WTC11 (cell line): ENCODE measurements around the gene TC2N.

Experiments
- ESRRA ChIP-seq: sonication (generic); formaldehyde crosslinking; IDR thresholded peaks from 2 replicates; pipeline ENCODE4 v1.8.1; 2022; ENCODE audit warnings: mild to moderate bottlenecking, missing genetic modification reagents, borderline replicate concordance
- JUN ChIP-seq: sonication (generic); formaldehyde crosslinking; IDR thresholded peaks from 2 replicates; pipeline ENCODE4 v1.8.0; 2023; ENCODE audit warnings: mild to moderate bottlenecking, missing genetic modification reagents
- NR2C2 ChIP-seq: sonication (generic); formaldehyde crosslinking; IDR thresholded peaks from 2 replicates; pipeline ENCODE4 v1.8.0; 2022; ENCODE audit warnings: mild to moderate bottlenecking, missing genetic modification reagents
- TEAD4 ChIP-seq: sonication (generic); formaldehyde crosslinking; IDR thresholded peaks from 2 replicates; pipeline ENCODE4 v1.8.0; 2022; ENCODE audit warnings: mild to moderate bottlenecking, missing genetic modification reagents
- TP53 ChIP-seq: sonication (generic); formaldehyde crosslinking; IDR thresholded peaks from 2 replicates; pipeline ENCODE4 v1.8.1; 2023; ENCODE audit warnings: mild to moderate bottlenecking, missing genetic modification reagents
- ZNF138 ChIP-seq: sonication (generic); formaldehyde crosslinking; conservative IDR thresholded peaks from 2 replicates; pipeline ENCODE4 v1.8.1; 2022; ENCODE audit warnings: mild to moderate bottlenecking, moderate library complexity, missing genetic modification reagents
- ZNF263 ChIP-seq: sonication (generic); formaldehyde crosslinking; IDR thresholded peaks from 2 replicates; pipeline ENCODE4 v1.8.1; 2022; ENCODE audit warnings: low read depth, mild to moderate bottlenecking, moderate library complexity, missing genetic modification reagents
- ZNF671 ChIP-seq: fragments of 250-450 bp; sonication (Bioruptor Pico); IDR thresholded peaks from 2 replicates; pipeline ENCODE4 v1.8.0; 2021; ENCODE audit warnings: mild to moderate bottlenecking
- TF ChIP-seq, protein P1 (sequence below): fragments of 200-600 bp; IDR thresholded peaks from 2 replicates; pipeline ENCODE4 v1.8.0; 2022; ENCODE audit warnings: antibody characterized with exemption
- TF ChIP-seq, protein P2 (sequence below): sonication (generic); formaldehyde crosslinking; IDR thresholded peaks from 2 replicates; pipeline ENCODE4 v1.8.0; 2022; ENCODE audit warnings: mild to moderate bottlenecking, missing genetic modification reagents

DNA sequence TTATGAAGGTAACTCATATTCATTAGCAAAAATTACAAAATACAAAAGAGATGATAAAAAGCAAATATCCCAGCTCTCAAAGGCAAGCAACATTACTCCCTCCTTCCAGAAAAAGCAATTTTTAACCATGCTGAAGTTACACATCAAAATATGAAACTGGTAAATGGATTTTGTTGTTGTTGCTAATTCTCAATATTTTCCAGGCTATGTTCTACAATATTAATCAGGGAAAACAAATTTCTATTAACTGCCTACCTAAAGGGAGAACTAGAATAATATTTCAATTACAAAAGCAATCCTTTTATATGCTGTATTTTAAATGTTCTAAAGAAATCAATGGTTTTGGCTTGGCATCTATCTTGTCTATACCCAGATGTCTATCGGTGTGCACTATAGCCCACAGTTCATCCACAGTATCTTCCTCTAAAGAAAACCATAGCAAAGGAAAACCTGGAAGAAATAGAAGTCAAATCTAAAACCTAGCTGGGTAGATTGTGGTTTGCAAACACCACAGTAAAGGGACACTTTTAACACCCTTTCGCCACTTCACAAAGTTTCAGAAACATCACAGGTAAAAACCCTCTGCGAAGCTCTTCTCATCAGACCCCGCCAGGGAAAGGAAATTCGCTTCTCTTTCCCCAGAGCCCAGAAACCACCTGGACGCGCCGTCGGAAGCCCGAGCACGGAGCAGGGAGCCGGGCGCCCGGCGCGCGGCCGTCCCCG, 32.0 kb downstream of the TC2N start:
- TF ChIP-seq TEAD4 (no peak), ZNF671 (no peak), NR2C2 (no peak), ZNF263 (CRISPR knock-in tag) (no peak), TP53 (CRISPR knock-in tag) (no peak), ZNF138 (CRISPR knock-in tag) (no peak), JUN (CRISPR knock-in tag) (no peak), ESRRA (no peak)
- TF ChIP-seq, protein P1, sequence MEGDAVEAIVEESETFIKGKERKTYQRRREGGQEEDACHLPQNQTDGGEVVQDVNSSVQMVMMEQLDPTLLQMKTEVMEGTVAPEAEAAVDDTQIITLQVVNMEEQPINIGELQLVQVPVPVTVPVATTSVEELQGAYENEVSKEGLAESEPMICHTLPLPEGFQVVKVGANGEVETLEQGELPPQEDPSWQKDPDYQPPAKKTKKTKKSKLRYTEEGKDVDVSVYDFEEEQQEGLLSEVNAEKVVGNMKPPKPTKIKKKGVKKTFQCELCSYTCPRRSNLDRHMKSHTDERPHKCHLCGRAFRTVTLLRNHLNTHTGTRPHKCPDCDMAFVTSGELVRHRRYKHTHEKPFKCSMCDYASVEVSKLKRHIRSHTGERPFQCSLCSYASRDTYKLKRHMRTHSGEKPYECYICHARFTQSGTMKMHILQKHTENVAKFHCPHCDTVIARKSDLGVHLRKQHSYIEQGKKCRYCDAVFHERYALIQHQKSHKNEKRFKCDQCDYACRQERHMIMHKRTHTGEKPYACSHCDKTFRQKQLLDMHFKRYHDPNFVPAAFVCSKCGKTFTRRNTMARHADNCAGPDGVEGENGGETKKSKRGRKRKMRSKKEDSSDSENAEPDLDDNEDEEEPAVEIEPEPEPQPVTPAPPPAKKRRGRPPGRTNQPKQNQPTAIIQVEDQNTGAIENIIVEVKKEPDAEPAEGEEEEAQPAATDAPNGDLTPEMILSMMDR: no peak
- TF ChIP-seq, protein P2, sequence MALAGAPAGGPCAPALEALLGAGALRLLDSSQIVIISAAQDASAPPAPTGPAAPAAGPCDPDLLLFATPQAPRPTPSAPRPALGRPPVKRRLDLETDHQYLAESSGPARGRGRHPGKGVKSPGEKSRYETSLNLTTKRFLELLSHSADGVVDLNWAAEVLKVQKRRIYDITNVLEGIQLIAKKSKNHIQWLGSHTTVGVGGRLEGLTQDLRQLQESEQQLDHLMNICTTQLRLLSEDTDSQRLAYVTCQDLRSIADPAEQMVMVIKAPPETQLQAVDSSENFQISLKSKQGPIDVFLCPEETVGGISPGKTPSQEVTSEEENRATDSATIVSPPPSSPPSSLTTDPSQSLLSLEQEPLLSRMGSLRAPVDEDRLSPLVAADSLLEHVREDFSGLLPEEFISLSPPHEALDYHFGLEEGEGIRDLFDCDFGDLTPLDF (CRISPR knock-in tag): no peak
